BLaER1 (cell line): Measurements from ENCODE around the gene PISD.
"Not testable (repeated sequence)": the region's sequence is repeated elsewhere in the genome, so short reads cannot be mapped to it uniquely, and the experiment has no call there.

ENCODE experiments used
- H3K27ac ChIP-seq: shearing (Covaris generic); formaldehyde crosslinking; 2 replicates; pipeline ENCODE4 v1.8.1; 2022
- H3K27me3 ChIP-seq: shearing (Covaris generic); formaldehyde crosslinking; 2 replicates; pipeline ENCODE4 v1.8.1; 2022
- H3K36me3 ChIP-seq: shearing (Covaris generic); formaldehyde crosslinking; 2 replicates; pipeline ENCODE4 v1.8.1; 2022
- H3K4me1 ChIP-seq: shearing (Covaris generic); formaldehyde crosslinking; 2 replicates; pipeline ENCODE4 v1.8.1; 2022
- H3K4me2 ChIP-seq: shearing (Covaris generic); formaldehyde crosslinking; 2 replicates; pipeline ENCODE4 v1.8.1; 2022
- H3K4me3 ChIP-seq: shearing (Covaris generic); formaldehyde crosslinking; 2 replicates; pipeline ENCODE4 v1.8.1; 2022
- H3K9ac ChIP-seq: shearing (Covaris generic); formaldehyde crosslinking; 2 replicates; pipeline ENCODE4 v1.8.1; 2022
- H3K9me3 ChIP-seq: shearing (Covaris generic); formaldehyde crosslinking; 2 replicates; pipeline ENCODE4 v1.8.1; 2022
- H4K20me1 ChIP-seq: shearing (Covaris generic); formaldehyde crosslinking; 2 replicates; pipeline ENCODE4 v1.8.1; 2022
- Cebpa-rat ChIP-seq: shearing (Covaris generic); IDR thresholded peaks from 2 replicates; pipeline ENCODE4 v1.8.1; 2022

The PISD gene

DNA sequence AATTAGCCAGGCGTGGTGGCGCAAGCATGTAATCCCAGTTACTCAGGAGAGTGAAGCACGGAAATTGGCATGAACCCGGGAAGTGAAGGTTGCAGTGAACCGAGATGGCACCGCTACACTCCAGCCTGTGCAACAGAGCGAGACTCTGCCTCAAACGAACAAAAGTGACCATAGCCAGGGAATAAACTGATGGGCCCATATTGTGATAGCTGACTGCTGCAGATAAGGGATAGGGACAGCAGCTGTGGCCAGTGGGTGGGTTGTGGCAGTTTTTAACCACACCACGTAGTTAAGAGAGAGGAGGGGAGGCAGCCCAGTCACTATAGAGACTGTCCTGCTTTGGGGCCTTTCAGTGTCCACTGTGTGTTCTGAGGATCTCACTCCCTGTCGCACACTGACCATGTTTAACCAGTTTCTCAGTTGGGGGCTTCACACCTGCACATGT is 58.9 kb downstream of the PISD start:
- no peak overlapping the region for H3K4me2 ChIP-seq
- H3K4me1 ChIP-seq: no peaks in the 10 kb centered on the region
- H3K27ac ChIP-seq: no peak overlapping the region
- H3K36me3 ChIP-seq: peaks cover 47% of the 10 kb centered on the region
- no peaks in the 10 kb centered on the region for H3K27me3 ChIP-seq
- H3K4me3 ChIP-seq: no peak overlapping the region
- H3K9ac ChIP-seq: no peak overlapping the region
- no peaks in the 10 kb centered on the region for H4K20me1 ChIP-seq
- H3K9me3 ChIP-seq: no peaks in the 10 kb centered on the region
- TF ChIP-seq Cebpa-rat: no peak

- Histone ChIP-seq H3K9me3 (no peaks in the 10 kb centered on the region), H3K27me3 (no peaks in the 10 kb centered on the region), H3K4me3 (no peak overlapping the region), H3K36me3 (peaks cover 40% of the 10 kb centered on the region), H4K20me1 (no peaks in the 10 kb centered on the region), H3K9ac (no peak overlapping the region), H3K4me1 (no peaks in the 10 kb centered on the region), H3K27ac (no peak overlapping the region), H3K4me2 (no peak overlapping the region)
- no peak for TF ChIP-seq Cebpa-rat
Observed at GRCh38 chr22:31602259-31602952, 59.6 kb downstream of the PISD start.

GRCh38 chr22:31595271-31595670 is 66.7 kb downstream of the PISD start:
- Histone ChIP-seq H4K20me1 (no peaks in the 10 kb centered on the region), H3K9me3 (no peaks in the 10 kb centered on the region), H3K27ac (no peak overlapping the region), H3K9ac (no peak overlapping the region), H3K27me3 (no peaks in the 10 kb centered on the region), H3K4me2 (no peak overlapping the region), H3K4me3 (no peak overlapping the region), H3K36me3 (0 out of 2 replicates have a peak, but pooled peaks cover 5% of the 10 kb centered on the region), H3K4me1 (no peaks in the 10 kb centered on the region)
- TF ChIP-seq Cebpa-rat: no peak

DNA sequence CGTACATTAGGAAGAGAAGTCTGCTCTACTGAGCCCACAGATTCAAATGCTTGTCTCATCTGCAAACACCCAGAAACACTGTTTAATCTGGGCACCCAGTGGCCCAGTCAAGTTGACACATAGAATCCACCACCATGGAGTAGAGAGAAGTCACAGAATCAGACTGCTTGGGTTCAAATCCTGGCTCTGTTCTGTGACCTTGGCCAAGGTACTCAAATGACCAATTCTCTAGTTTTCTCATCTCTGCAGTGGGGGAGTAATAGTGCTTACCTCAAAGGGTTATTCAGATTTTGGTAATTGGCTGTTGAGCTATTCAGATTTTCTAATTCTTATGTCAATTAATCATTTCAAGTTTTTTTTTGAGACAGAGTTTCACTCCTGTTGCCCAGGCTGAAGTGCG is 71.9 kb downstream of the PISD start:
- not testable (repeated sequence) for H3K27ac ChIP-seq, H3K4me2 ChIP-seq, H3K9ac ChIP-seq, H3K4me1 ChIP-seq, H3K4me3 ChIP-seq, H3K27me3 ChIP-seq, H3K9me3 ChIP-seq, H4K20me1 ChIP-seq
- peaks cover 43% of the 10 kb centered on the region for H3K36me3 ChIP-seq

DNA sequence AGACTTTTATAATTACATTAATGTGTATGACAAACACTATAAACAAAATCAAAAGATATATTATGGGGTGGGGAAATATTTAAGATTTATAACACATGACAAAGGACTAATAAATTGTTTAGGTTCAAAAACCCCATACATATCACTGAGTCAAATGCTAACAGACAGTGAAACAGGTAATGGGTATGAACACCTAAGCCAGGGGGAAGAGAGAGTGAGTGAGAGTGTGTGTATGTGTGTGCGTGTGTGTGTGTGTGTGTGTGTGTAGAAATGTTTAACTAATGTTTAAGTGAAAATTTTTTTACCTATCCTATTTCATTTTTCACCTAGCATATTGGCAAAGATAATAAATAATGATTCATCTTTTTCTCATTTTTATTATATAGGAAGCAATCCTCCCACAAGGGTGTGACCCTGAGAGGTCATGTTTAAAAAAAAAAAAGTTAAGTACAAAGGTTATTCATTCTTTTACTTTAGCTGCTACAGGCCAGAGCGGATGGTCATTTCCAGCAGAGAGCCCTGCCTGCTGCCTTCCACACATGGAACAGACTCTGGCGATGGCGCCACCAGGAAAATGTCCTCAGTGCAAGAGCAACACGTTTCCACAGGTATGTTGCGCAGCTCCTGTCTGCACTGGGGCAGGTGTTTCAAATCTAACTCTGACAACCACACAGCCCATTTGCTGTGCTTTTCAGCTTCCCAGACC is 72.9 kb downstream of the PISD start:
- Histone ChIP-seq H3K27me3 (no peaks in the 10 kb centered on the region), H3K4me2 (no peak overlapping the region), H3K4me3 (no peak overlapping the region), H3K9ac (no peak overlapping the region), H3K4me1 (no peaks in the 10 kb centered on the region), H3K9me3 (no peaks in the 10 kb centered on the region), H3K27ac (no peak overlapping the region), H3K36me3 (peaks cover 50% of the 10 kb centered on the region), H4K20me1 (no peaks in the 10 kb centered on the region)
- no peak for TF ChIP-seq Cebpa-rat

DNA sequence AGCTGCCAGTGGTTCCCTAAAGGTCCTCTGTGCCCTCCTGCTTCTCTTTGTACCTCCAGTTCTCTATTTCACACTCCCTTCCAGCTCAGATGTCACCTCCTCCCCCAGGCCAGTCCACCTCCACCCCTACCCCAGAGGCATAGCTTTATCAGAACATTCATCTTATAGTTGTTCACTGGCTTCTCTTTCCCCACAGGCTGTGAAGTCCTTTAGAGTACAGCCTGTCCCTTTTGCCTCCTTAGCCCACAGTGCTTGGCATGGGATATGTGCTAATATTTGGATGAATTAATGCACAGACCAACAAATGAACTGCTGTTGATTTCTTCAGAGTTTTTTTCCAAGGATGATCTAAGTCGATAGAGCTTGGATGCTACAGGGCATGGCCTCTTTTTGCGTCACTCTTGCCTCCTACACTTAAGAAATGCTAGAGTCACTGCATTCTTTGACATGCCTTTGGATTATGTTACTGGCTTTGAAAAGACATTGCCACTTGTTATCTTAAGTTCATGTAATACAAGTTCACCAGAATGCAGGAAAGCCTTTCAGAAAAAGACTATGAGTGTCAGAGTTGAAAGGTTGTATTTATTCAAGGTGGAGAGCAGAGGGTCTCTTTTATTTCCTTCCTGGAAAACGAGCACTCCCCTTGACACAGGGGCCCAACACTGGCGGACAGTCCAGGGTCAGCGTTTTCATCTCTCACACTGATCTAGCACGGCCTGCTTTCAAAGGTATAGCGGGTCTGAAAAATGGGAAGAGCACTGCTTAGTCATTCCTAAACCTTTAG is 75.7 kb downstream of the PISD start:
- H3K27me3 ChIP-seq: no peaks in the 10 kb centered on the region
- no peaks in the 10 kb centered on the region for H3K4me1 ChIP-seq
- H3K9me3 ChIP-seq: no peaks in the 10 kb centered on the region
- no peak overlapping the region for H3K4me3 ChIP-seq
- H4K20me1 ChIP-seq: no peaks in the 10 kb centered on the region
- no peak for TF ChIP-seq Cebpa-rat
- H3K4me2 ChIP-seq: no peak overlapping the region
- no peak overlapping the region for H3K9ac ChIP-seq
- peaks cover 59% of the 10 kb centered on the region for H3K36me3 ChIP-seq
- H3K27ac ChIP-seq: no peak overlapping the region

DNA sequence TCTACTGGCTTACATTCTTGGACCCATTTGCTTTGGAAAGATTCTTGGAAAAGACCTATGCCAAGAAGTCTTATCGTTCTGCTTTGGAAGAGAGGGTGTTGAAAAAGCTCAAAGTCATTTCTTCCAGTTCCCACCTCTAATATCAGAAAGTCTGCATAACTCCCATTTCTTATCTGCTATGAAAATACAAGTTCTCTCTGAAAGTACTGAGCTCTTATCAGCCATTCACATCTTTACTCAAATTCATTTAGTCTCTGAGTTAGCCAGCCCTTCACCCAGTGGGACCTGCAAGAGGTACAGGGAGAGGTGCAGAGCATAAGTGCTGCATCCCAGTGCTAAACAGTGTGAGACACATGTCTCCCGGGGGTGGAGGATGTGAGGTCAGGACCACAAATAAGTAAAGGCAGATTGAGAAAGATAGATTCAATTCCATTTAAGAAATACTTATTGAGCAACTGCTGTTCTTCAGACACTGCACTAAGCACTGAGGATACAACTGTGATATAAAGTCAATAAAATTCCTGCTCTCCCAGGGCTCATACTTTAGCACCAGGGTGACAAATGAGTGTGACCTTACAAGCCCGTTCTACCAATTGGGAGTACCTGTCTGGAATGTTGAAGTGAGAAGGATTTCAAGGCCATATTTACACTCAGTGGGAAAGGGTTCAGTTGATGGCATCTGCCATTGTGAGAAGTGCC is 76.7 kb downstream of the PISD start:
- H3K4me1 ChIP-seq: no peaks in the 10 kb centered on the region
- H3K27me3 ChIP-seq: no peaks in the 10 kb centered on the region
- H3K4me3 ChIP-seq: no peak overlapping the region
- no peak for TF ChIP-seq Cebpa-rat
- no peaks in the 10 kb centered on the region for H3K9me3 ChIP-seq
- no peak overlapping the region for H3K9ac ChIP-seq
- H3K36me3 ChIP-seq: peaks cover 67% of the 10 kb centered on the region
- no peak overlapping the region for H3K4me2 ChIP-seq
- H3K27ac ChIP-seq: no peak overlapping the region
- no peaks in the 10 kb centered on the region for H4K20me1 ChIP-seq

- H3K36me3 ChIP-seq: peaks cover 71% of the 10 kb centered on the region
- TF ChIP-seq Cebpa-rat: no peak
- no peaks in the 10 kb centered on the region for H3K27me3 ChIP-seq
- H3K9ac ChIP-seq: no peak overlapping the region
- H3K4me3 ChIP-seq: no peak overlapping the region
- no peaks in the 10 kb centered on the region for H3K9me3 ChIP-seq
- no peak overlapping the region for H3K4me2 ChIP-seq
- no peaks in the 10 kb centered on the region for H4K20me1 ChIP-seq
- H3K4me1 ChIP-seq: no peaks in the 10 kb centered on the region
- no peak overlapping the region for H3K27ac ChIP-seq
Observed at GRCh38 chr22:31584804-31585160, 77.2 kb downstream of the PISD start.

DNA sequence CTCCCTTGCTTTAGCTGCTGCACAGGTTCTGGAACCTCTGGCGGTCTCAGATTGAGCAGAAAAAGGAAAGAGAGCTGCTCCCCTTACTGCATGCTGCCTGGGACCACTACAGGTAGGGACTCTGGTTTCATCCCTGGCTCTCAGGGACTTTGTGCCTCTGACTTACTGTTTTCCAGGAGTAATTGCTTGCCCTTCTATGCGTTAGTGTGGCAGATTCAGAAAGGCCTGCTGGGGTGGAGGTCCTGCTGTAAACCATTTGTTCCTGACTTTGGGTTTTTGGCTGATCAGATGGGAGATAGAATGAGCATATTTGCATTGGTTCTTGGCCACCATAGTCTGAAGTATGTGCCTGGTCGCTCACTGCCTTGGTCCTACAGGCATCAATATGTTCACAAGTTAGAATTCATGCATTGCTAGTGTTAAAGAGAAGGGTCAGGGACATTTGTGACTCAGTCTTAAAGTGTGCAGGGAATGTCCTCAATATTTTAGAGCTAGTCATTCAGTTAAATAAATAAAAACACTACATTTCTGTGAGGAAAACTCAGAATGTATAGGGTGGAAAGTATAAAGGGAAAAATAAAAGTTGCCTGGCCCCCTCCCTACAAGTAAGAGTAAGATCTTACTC is 78.0 kb downstream of the PISD start:
- no peak overlapping the region for H3K4me3 ChIP-seq
- H3K36me3 ChIP-seq: peaks cover 74% of the 10 kb centered on the region
- H3K9me3 ChIP-seq: no peaks in the 10 kb centered on the region
- no peaks in the 10 kb centered on the region for H3K4me1 ChIP-seq
- H3K27ac ChIP-seq: no peak overlapping the region
- TF ChIP-seq Cebpa-rat: no peak
- H3K9ac ChIP-seq: no peak overlapping the region
- H3K4me2 ChIP-seq: no peak overlapping the region
- H4K20me1 ChIP-seq: no peaks in the 10 kb centered on the region
- H3K27me3 ChIP-seq: no peaks in the 10 kb centered on the region
